ENCODE results near the gene DUSP5. TPM values are rescaled to one million over a fixed set of nuclear protein-coding genes. Genes with fewer than 3 reads are reported as not detected.

Gene DUSP5
- total RNA-seq, 1 donor, result 21.6 TPM

DNA sequence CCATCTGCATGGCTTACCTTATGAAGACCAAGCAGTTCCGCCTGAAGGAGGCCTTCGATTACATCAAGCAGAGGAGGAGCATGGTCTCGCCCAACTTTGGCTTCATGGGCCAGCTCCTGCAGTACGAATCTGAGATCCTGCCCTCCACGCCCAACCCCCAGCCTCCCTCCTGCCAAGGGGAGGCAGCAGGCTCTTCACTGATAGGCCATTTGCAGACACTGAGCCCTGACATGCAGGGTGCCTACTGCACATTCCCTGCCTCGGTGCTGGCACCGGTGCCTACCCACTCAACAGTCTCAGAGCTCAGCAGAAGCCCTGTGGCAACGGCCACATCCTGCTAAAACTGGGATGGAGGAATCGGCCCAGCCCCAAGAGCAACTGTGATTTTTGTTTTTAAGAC is 12.4 kb downstream of the DUSP5 start:
- H3K4me3 ChIP-seq (ENCODE audit: low read depth, low read length), result no peak overlapping the region
- TF ChIP-seq, protein P1, sequence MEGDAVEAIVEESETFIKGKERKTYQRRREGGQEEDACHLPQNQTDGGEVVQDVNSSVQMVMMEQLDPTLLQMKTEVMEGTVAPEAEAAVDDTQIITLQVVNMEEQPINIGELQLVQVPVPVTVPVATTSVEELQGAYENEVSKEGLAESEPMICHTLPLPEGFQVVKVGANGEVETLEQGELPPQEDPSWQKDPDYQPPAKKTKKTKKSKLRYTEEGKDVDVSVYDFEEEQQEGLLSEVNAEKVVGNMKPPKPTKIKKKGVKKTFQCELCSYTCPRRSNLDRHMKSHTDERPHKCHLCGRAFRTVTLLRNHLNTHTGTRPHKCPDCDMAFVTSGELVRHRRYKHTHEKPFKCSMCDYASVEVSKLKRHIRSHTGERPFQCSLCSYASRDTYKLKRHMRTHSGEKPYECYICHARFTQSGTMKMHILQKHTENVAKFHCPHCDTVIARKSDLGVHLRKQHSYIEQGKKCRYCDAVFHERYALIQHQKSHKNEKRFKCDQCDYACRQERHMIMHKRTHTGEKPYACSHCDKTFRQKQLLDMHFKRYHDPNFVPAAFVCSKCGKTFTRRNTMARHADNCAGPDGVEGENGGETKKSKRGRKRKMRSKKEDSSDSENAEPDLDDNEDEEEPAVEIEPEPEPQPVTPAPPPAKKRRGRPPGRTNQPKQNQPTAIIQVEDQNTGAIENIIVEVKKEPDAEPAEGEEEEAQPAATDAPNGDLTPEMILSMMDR (IDR thresholded peaks at IDR 0.05; ENCODE audit: insufficient read depth, low read length), result no peak
- no peak for DNase-seq (ENCODE audit: low read depth)

DNA sequence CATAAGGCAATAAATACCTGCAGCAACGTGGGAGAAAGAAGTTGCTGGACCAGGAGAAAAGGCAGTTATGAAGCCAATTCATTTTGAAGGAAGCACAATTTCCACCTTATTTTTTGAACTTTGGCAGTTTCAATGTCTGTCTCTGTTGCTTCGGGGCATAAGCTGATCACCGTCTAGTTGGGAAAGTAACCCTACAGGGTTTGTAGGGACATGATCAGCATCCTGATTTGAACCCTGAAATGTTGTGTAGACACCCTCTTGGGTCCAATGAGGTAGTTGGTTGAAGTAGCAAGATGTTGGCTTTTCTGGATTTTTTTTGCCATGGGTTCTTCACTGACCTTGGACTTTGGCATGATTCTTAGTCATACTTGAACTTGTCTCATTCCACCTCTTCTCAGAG is 13.0 kb downstream of the DUSP5 start:
- no peak overlapping the region for H3K4me3 ChIP-seq (ENCODE audit: low read depth, low read length)
- no peak for DNase-seq (ENCODE audit: low read depth)
- TF ChIP-seq, protein P1 (IDR thresholded peaks at IDR 0.05; ENCODE audit: insufficient read depth, low read length), result no peak

DNA sequence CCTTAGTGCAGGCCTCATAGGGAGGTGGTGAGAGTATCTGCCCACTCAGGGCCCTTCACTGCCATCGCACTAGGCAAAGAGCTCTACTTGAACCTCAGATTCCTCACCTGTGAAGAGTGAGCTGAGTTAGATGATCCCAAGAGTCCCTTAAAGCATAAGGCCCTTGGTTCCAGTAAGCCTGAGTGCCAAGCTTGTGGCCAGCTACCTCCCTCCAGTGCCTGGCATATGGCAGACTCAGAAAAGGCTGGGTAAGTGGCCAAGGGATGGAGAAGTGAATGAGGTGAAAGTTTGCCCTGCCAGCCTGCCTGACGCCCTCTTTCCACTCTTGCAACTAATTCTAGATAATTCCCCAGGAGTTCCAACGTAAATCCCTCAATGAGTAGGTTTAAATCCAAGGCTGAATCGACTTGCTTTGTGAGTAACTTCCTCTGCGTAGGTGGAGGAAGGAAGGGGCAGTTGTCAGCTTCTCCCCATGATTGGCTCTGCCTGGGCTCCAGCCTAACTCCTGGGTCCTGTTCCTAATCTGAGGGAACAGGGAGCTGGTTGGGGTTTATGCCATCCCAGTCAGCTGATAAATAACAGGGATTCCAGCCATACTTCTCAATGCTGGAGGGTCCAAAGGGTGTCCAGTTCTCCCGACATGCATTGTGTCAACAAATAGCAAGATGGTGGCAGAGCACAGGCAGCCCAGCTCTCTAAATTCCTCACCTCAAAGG is 14.2 kb downstream of the DUSP5 start:
- TF ChIP-seq, protein P1 (IDR thresholded peaks at IDR 0.05; ENCODE audit: insufficient read depth, low read length), result no peak
- no peak overlapping the region for H3K4me3 ChIP-seq (ENCODE audit: low read depth, low read length)
- DNase-seq (ENCODE audit: low read depth), result peak; percentile 63

DNA sequence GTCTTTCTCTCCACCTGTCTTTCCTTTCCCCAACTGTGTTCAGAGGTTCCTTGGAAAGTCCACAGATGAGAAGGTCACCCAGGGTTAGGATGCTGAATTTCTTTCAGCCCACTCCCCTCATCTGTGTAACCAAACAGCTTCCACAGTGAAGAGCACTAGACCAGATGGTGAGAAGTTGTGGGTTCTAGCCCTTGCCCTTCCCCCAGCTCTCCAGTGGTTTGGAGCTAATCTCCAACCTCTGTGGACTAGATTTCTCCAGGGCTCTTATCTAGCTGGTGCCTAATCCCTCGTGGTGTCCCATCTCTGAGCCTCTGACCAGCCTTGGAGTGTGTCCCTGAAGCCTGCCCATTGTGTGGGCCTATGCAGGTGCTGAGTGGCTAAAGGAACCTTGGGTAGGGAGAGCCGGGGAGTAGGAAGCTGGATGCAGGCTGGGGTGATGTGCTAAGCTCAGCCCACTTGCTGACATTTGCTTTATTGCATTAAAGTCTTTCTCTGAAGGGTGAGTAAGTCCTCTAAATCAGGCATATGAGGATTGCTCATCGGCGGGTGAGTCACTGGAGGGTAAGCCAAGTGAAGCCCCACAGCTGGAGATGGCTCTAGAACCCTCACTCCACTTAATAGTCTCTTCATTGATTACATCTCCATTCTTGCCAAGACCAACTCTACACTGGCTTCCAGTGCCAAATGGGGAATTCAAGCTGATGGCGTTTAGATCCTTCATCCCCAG is 14.9 kb downstream of the DUSP5 start:
- peak; percentile 85 for DNase-seq (ENCODE audit: low read depth)
- no peak overlapping the region for H3K4me3 ChIP-seq (ENCODE audit: low read depth, low read length)
- TF ChIP-seq, protein P1 (IDR thresholded peaks at IDR 0.05; ENCODE audit: insufficient read depth, low read length), result no peak

DNA sequence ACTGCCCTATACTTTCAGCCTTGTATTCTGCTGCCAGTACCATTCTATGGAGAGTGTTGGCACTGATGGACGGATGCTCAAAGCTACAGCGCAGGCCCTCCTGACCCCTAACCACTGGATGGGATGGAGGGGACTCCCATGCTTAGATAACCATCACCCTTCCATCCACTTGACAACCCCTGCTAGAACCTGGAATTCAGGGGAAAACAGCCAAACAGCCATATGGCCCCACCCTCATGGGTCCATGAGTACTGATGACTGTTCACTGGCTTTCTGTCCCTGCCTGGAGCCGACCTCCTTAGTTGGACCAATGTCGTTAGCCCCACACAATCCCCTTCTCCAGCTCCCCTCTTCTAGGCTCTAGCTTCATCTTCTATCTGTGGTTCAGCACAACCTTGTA is 16.2 kb downstream of the DUSP5 start:
- H3K4me3 ChIP-seq (ENCODE audit: low read depth, low read length), result no peak overlapping the region
- TF ChIP-seq, protein P1 (IDR thresholded peaks at IDR 0.05; ENCODE audit: insufficient read depth, low read length), result no peak
- no peak for DNase-seq (ENCODE audit: low read depth)

DNA sequence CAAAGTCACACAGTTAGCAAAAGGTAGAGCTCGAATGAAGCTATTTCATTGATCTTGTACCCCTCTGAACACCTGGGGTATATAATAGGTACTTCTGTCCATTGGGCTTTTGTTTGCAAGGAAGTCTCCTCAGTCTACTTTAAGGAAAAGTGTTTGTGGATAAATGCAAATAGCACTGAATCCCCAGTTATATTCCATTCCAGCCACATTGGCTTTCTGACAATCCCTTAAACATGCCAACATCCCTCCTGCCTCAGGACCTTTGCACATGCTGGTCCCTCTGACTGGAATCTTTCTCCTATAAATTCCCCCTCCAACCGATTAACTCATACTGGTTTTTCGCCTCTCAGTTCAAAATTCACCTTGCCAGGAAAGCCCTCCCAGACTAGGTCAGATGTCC is 17.1 kb downstream of the DUSP5 start:
- DNase-seq (ENCODE audit: low read depth), result no peak
- no peak overlapping the region for H3K4me3 ChIP-seq (ENCODE audit: low read depth, low read length)
- TF ChIP-seq, protein P1 (IDR thresholded peaks at IDR 0.05; ENCODE audit: insufficient read depth, low read length), result no peak
